RCC 7860 (cell line): ENCODE results near the gene SMKR1.
A peak's percentile ranks its signal among the peaks of the same experiment; 100 is the strongest.
"Not testable (repeated sequence)": the region's sequence is repeated elsewhere in the genome, so short reads cannot be mapped to it uniquely, and the experiment has no call there.

Experiments used
- DNase-seq: peaks from one replicate; pipeline ENCODE4 v3.0.0-alpha.2; 2015; ENCODE audit warnings: low spot score
- FAIRE-seq: peaks from 2 replicates; lab custom pipeline; 2012; peaks lifted over from hg19 to GRCh38; lab: Jason Lieb, UNC

Gene SMKR1

GRCh38 chr7:129501760-129502707 is at the start of gene SMKR1:
TSS of gene SMKR1 (plus strand) at chr7:129502531. CDS start at chr7:129502825, 294 bp downstream.
- DNase-seq (peak; percentile 48), FAIRE-seq (no peak)

DNA sequence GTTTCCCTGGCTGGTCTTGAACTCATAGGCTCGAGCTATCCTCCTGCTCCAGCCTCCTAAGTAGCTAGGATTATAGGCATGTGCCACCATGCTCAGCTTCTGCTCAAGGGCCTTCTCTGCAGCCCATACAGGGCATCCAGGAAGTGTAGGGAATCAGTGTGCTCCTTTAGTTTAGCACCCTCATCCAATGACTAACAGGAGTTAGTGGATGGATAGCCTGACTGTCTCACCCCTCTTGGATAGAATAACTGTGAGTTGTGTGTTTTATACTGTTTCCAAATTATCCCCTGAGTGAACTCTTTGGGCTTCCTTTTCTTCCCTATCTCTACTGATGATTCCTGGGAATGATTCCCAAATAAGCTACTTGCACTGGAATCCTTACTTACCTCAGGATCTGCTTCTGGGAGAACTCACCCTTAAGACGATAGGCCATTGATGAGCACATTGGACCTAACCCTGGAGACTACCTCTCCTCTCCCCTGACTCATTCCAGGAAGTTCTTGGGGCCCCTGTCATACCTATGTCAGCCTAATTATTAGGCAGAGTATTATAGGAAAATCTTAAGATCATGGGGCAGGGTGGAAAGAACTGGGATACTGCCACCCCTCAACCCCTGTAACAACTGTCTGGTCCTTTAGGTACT is 49.6 kb upstream of the SMKR1 start:
- FAIRE-seq (no peak), DNase-seq (no peak)

- FAIRE-seq (no peak), DNase-seq (no peak)
These were observed 48.7 kb upstream of the SMKR1 start for GRCh38 chr7:129453510-129454248.

DNA sequence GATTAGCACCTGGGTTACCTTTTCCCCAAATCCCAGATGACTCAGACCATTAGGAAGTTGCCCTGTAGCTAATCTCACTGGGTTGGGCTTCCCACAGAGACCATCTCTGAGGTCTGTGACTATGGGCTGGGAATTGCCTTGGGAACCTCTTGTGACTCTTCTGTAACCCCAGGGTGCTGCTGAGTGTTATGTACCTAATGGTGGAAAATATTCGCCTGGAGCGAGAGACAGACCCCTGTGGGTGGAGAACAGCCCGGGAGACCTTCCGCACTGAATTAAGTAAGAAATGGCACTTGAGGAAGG is 48.1 kb upstream of the SMKR1 start:
- no peak for DNase-seq
- no peak for FAIRE-seq

DNA sequence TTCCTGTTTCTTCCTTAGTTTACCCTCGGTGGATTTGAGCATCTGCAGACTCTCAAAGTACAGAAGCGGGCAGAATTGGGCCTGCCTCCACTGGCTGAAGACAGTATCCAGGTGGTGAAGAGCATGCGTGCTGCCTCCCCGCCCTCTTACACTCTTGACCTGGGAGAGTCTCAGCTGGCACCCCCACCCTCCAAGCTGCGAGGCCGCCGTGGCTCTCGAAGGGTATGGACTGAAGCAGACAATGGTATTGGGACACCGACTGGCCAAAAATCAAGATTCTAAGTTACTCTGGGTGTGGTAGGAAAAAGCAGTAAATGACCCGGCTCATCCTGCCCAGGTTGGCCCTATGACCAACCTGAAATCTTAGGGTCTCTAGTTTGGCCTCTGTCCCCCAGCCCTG is 45.9 kb upstream of the SMKR1 start:
- FAIRE-seq: no peak
- DNase-seq: no peak

- FAIRE-seq (no peak), DNase-seq (no peak)
These were observed 45.2 kb upstream of the SMKR1 start for GRCh38 chr7:129457101-129457500.

- DNase-seq (no peak), FAIRE-seq (no peak)
These were observed 44.2 kb upstream of the SMKR1 start for GRCh38 chr7:129458171-129458570.

GRCh38 chr7:129461809-129462208 is 40.5 kb upstream of the SMKR1 start:
- DNase-seq (no peak), FAIRE-seq (no peak)

- no peak for FAIRE-seq
These were observed 39.9 kb upstream of the SMKR1 start for GRCh38 chr7:129462420-129462819.

GRCh38 chr7:129464194-129464593 is 38.1 kb upstream of the SMKR1 start:
- FAIRE-seq: no peak
- DNase-seq: no peak

More at GRCh38 chr7:129462420-129462819, 39.9 kb upstream of the SMKR1 start:
- DNase-seq: no peak

DNA sequence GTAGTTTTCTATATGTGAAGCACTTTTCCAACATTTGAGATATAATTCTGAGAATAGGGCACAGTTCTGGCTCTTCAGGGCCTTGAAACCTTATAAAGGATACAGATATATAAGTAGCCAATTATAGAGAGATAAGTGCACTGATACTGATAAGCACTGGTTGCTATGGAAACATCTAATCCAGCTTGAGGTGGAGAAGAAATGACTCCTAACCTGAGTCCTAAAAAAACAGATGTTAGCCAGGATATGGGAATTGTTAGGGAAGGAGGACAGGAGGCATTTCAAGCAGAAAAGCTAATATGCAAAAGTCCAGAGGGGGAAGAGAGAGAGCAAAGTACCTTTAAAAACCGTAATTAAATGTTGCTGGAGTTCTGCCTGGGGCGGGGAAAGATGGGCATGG is 37.3 kb upstream of the SMKR1 start:
- FAIRE-seq (no peak), DNase-seq (no peak)

GRCh38 chr7:129466796-129467195 is 35.5 kb upstream of the SMKR1 start:
- DNase-seq: no peak
- no peak for FAIRE-seq

DNA sequence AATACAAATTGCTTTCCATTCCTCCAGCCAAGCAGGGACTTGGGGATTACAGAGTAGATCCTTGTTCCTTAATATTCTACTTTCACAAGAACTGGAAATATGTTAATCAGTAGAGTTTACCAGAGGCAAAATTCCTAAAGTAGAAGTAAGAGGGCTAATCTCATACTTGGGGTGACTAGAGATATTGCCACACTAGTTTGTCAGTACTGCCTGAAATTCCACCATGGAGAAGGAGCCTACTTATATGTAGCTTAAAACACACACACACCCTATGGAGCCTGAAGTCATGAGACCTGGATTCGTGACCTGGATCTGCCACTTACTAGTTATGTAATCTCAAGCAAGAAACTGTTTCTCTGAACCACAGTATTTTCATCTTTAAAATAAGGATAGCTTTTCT is 34.2 kb upstream of the SMKR1 start:
- DNase-seq (no peak), FAIRE-seq (no peak)

DNA sequence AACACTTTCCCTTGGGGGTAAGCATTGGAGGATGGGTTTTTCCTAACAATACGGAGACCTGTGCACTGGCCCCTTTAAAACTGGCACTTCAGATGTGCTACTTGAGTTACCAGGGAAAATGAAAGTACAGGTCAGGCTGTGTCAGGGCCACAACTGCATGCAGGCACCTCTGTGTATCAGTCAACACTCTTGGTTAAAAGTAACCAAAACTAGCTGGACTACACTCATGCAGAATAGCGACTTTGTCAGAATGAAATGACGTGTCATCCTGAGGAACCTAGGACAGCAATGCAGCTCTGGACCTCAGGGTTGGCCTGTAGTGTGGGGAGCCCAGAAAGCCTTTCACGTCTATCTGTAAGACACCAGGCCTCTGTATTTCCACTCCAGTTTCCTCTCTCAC is 33.8 kb upstream of the SMKR1 start:
- no peak for DNase-seq
- FAIRE-seq: no peak

DNA sequence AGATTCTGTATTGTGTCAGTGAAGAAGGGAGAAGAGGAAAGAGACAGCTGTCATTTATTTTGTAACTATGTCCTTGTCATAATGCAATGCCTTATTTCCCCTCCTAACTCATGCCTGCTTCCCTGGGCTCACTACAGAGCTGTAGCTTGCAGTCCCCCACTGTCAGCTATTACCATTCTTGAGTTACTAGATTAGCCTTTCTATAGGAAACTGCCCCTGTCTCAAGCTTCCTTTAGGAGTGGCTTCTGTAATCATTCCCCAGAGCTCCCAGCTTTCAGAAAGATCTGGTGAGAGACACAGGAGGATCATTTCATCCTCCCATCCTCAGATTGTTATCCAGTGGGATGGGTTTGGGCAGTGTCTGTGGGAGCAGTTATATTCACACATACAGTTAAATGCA is 32.4 kb upstream of the SMKR1 start:
- FAIRE-seq: no peak
- DNase-seq: no peak

GRCh38 chr7:129470411-129470810 is 31.9 kb upstream of the SMKR1 start:
- DNase-seq (no peak), FAIRE-seq (no peak)

DNA sequence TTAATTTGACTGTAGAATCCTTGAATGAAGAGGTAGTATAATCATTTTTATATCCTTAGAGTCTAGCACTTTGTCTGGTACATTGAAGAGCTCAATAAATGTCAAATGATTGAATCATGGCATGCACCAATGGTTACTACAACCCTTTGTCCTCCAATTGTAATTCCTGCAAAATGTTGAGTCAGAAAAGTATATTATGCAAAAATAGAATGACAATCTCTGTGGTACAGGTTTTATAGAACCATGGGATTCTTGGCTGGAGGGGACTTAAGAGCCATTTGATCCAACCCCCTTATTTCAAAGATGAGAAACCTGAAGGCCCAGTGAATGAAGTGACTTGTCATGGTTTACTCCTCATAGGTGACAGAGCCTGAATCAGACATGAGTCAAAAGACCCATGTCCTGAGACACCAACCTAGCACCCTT is 30.9 kb upstream of the SMKR1 start:
- peak; percentile 69 for DNase-seq
- peak; percentile 73 for FAIRE-seq

- not testable (repeated sequence) for FAIRE-seq, DNase-seq
These were observed 26.4 kb upstream of the SMKR1 start for GRCh38 chr7:129475931-129476330.

GRCh38 chr7:129476398-129476797 is 25.9 kb upstream of the SMKR1 start:
- not testable (repeated sequence) for DNase-seq, FAIRE-seq

- DNase-seq: no peak
- no peak for FAIRE-seq
These were observed 22.5 kb upstream of the SMKR1 start for GRCh38 chr7:129479831-129480230.

DNA sequence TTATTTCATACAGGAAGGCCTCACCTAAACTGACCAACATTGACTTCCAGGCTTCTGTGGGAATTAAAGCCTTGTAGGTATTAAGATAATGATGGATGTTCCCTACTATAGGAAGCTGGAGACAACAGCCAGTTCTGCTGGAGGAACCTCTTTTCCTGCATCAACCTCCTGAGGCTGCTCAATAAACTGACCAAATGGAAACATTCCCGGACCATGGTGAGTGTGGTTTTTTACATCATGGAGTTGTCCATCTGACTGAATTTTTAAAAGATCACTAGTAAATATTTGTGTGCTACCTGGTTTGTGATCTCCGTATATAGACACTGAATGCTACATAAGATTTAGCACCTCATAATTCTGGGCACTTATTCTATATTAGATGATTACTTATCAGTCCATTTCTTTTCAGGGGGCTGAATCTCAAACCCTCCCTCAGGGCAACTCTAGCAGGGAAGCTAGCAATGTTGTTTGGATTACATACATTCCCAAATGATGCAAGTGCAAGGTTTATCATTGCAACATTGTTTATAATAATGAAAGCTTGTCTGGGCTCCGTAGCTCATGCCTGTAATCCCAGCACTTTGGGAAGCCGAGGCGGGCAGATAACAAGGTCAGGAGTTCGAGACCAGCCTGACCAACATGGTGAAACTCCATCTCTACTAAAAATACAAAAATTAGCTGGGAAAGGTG is 21.5 kb upstream of the SMKR1 start:
- DNase-seq (no peak), FAIRE-seq (no peak)
